K562 (cell line): ENCODE measurements around the gene NDOR1. TPM values are rescaled to one million over a fixed set of nuclear protein-coding genes. Genes with fewer than 3 reads are reported as not detected.

Experiments used
- ARID2 ChIP-seq: fragments of 450-650 bp; IDR thresholded peaks from 2 replicates; pipeline ENCODE4 v1.6.1; 2017; ENCODE audit warnings: antibody characterized with exemption, mild to moderate bottlenecking
- ATF3 ChIP-seq, 2 experiments: fragments of 450-650 bp in 1 of 2; sonication (generic) in 1 of 2; formaldehyde crosslinking in 1 of 2; IDR thresholded peaks in 1 of 2; conservative IDR thresholded peaks in 1 of 2; 2 replicates each; pipeline versions ENCODE4 v1.6.1 to v1.8.1; 2016 to 2023; ENCODE audit warnings: mild to moderate bottlenecking in 2 of 2, moderate library complexity in 2 of 2, inconsistent platforms in 1 of 2, missing genetic modification reagents in 1 of 2
- CREB1 ChIP-seq, 2 experiments: sonication (generic) in 1 of 2; formaldehyde crosslinking in 1 of 2; IDR thresholded peaks; 2 replicates each; pipeline versions ENCODE4 v1.6.1 to v1.8.0; 2012 to 2022; ENCODE audit warnings: inconsistent platforms in 1 of 2, mild to moderate bottlenecking in 1 of 2, missing genetic modification reagents in 1 of 2, moderate library complexity in 1 of 2
- DLX4 ChIP-seq: fragments of 250-450 bp; sonication (Bioruptor Pico); IDR thresholded peaks from 2 replicates; pipeline ENCODE4 v1.6.1; 2021; ENCODE audit warnings: mild to moderate bottlenecking
- GABPB1 ChIP-seq: sonication (generic); formaldehyde crosslinking; IDR thresholded peaks from 2 replicates; pipeline ENCODE4 v1.8.0; 2022; ENCODE audit warnings: mild to moderate bottlenecking, missing genetic modification reagents
- HNRNPL ChIP-seq: fragments of 200-400 bp; formaldehyde crosslinking; IDR thresholded peaks from 2 replicates; pipeline ENCODE4 v1.6.1; 2017; ENCODE audit warnings: low read depth, mild to moderate bottlenecking, low read length
- KLF6 ChIP-seq: fragments of 250-450 bp; sonication (Bioruptor Pico); IDR thresholded peaks from 2 replicates; pipeline ENCODE4 v1.4.0; 2020; ENCODE audit warnings: mild to moderate bottlenecking, moderate library complexity, borderline replicate concordance
- PRPF4 ChIP-seq: fragments of 200-400 bp; formaldehyde crosslinking; IDR thresholded peaks from one replicate; pipeline ENCODE4 v1.6.1; 2017; ENCODE audit warnings: low read length, low read depth, mild to moderate bottlenecking; ENCODE audit not compliant: insufficient read depth, poor library complexity, severe bottlenecking
- SMC3 ChIP-seq: conservative IDR thresholded peaks from 2 replicates; pipeline ENCODE4 v1.6.1; 2011; ENCODE audit warnings: low read depth, low read length, improper control_type of control experiment; ENCODE audit not compliant: insufficient read depth
- SREBF2 ChIP-seq: sonication (generic); formaldehyde crosslinking; IDR thresholded peaks from 2 replicates; pipeline ENCODE4 v1.4.0; 2020; ENCODE audit warnings: mild to moderate bottlenecking, missing genetic modification reagents
- SRSF7 ChIP-seq: fragments of 200-400 bp; formaldehyde crosslinking; optimal IDR thresholded peaks from 2 replicates; pipeline ENCODE3; 2017; ENCODE audit warnings: mild to moderate bottlenecking, low read depth, low read length
- SUPT5H ChIP-seq: fragments of 450-650 bp; IDR thresholded peaks from 2 replicates; pipeline ENCODE4 v1.6.1; 2016
- TBP ChIP-seq: optimal IDR thresholded peaks from 2 replicates; pipeline ENCODE3; 2011; ENCODE audit warnings: low read depth, low read length, improper control_type of control experiment
- TCFL5 ChIP-seq: fragments of 250-450 bp; sonication (Bioruptor Pico); conservative IDR thresholded peaks from 2 replicates; pipeline ENCODE4 v1.6.1; 2021; ENCODE audit warnings: mild to moderate bottlenecking, moderate library complexity, matching md5 sums
- TEAD1 ChIP-seq, 2 experiments: fragments of 450-650 bp in 1 of 2; sonication (generic) in 1 of 2; formaldehyde crosslinking; IDR thresholded peaks; 2 replicates each; pipeline versions ENCODE4 v1.4.0 to v1.8.0; 2020 to 2022; ENCODE audit warnings: mild to moderate bottlenecking in 2 of 2, missing genetic modification reagents in 1 of 2
- THAP12 ChIP-seq: fragments of 250-450 bp; sonication (Bioruptor Pico); IDR thresholded peaks from 2 replicates; pipeline ENCODE4 v1.9.0; 2021; ENCODE audit warnings: mild to moderate bottlenecking, inconsistent platforms
- TOE1 ChIP-seq, 2 experiments: fragments of 450-650 bp in 1 of 2; sonication (generic) in 1 of 2; formaldehyde crosslinking in 1 of 2; IDR thresholded peaks; 2 replicates each; pipeline versions ENCODE4 v1.7.1 to v1.8.0; 2016 to 2022; ENCODE audit warnings: borderline replicate concordance in 2 of 2, mild to moderate bottlenecking in 2 of 2, antibody characterized with exemption in 1 of 2, inconsistent platforms in 1 of 2, low read depth in 1 of 2, missing genetic modification reagents in 1 of 2, moderate library complexity in 1 of 2
- ZBTB7A ChIP-seq: IDR thresholded peaks from 2 replicates; pipeline ENCODE4 v1.6.1; 2011; ENCODE audit warnings: low read depth, mild to moderate bottlenecking, low read length, moderate library complexity, borderline replicate concordance; ENCODE audit not compliant: control insufficient read depth
- ZBTB8A ChIP-seq: fragments of 450-650 bp; IDR thresholded peaks from 2 replicates; pipeline ENCODE4 v1.6.1; 2018; ENCODE audit warnings: mild to moderate bottlenecking, moderate library complexity; ENCODE audit not compliant: partially characterized antibody
- ZNF146 ChIP-seq: IDR thresholded peaks from one replicate; pipeline ENCODE4 v1.6.1; 2018; ENCODE audit warnings: missing compliant biosample characterization; ENCODE audit not compliant: unreplicated experiment
- ZNF766 ChIP-seq: fragments of 200-800 bp; sonication (Bioruptor generic); conservative IDR thresholded peaks from 2 replicates; pipeline ENCODE4 v1.6.1; 2016; ENCODE audit warnings: missing genetic modification characterization, missing compliant biosample characterization
- ZNF77 ChIP-seq: fragments of 250-450 bp; sonication (Bioruptor Pico); IDR thresholded peaks from 2 replicates; pipeline ENCODE4 v1.5.0; 2020
- polyA plus RNA-seq, 8 experiments: library from polyadenylated mRNA; depleted of rRNA in 4 of 8; stranded (reverse) in 5 of 8; unstranded in 3 of 8; fragments of >200 nt; fragmentation: Nextera tagmentation in 2 of 8; fragmentation: Illumina TruSeq in 1 of 8; extraction: Ambion mirVana in 2 of 8; extraction: Trizol in 1 of 8; gene quantifications; 2 replicates each; pipeline versions ENCODE4 v1.2.1 to v1.2.3, GENCODE V29; 2011 to 2014; ENCODE audit warnings: inconsistent platforms in 1 of 8, missing spikeins in 1 of 8
- total RNA-seq, 7 experiments: library from RNA; depleted of rRNA in 6 of 7; stranded (reverse); fragments of >200 nt in 6 of 7; fragmentation: Illumina TruSeq in 2 of 7; extraction: Trizol in 2 of 7; gene quantifications; 2 replicates each; pipeline versions ENCODE4 v1.2.1 to v1.2.3, GENCODE V29; 2011 to 2021; ENCODE audit warnings: low replicate concordance in 1 of 7

The NDOR1 gene
- total and polyA plus RNA-seq, 9 of the 15 experiments (the other 6 are each of a cell fraction or from before 2014, with no cell fraction given): 0.06 to 36.9 (median 6.9) TPM

GRCh38 chr9:137254624-137255447 is 49.3 kb downstream of the NDOR1 start, which contains the start of gene NELFB (continued):
- TF ChIP-seq SREBF2 (CRISPR knock-in tag): no peak
- no peak for TF ChIP-seq PRPF4
- no peak for TF ChIP-seq KLF6
- peak; percentile 46; the same call in 1 of the 2 replicates for TF ChIP-seq THAP12
- no peak for TF ChIP-seq ATF3 (IDR thresholded peaks at IDR 0.05)
- no peak; the same call in 1 of the 2 replicates for TF ChIP-seq ATF3 (CRISPR knock-in tag; conservative IDR thresholded peaks at IDR 0.05)
- TF ChIP-seq ZNF766 (CRISPR knock-in tag): no peak
- no peak for TF ChIP-seq ARID2
- no peak for TF ChIP-seq TOE1 (IDR thresholded peaks at IDR 0.05; ENCODE audit: borderline replicate concordance)
- TF ChIP-seq TOE1 (CRISPR knock-in tag; IDR thresholded peaks at IDR 0.05; ENCODE audit: borderline replicate concordance, low read depth): no peak
- no peak for TF ChIP-seq ZBTB8A
- no peak; the same call in 1 of the 2 replicates for TF ChIP-seq SMC3
- TF ChIP-seq TBP: peak; percentile 80
- no peak for TF ChIP-seq SRSF7
- TF ChIP-seq CREB1 (IDR thresholded peaks at IDR 0.05): 0 out of 2 replicates have a peak, but pooled peaks have one; percentile 34
- TF ChIP-seq CREB1 (CRISPR knock-in tag; IDR thresholded peaks at IDR 0.05): no peak
- no peak for TF ChIP-seq ZNF146 (CRISPR knock-in tag)
- TF ChIP-seq DLX4 (CRISPR knock-in tag): no peak
- peak; percentile 86 for TF ChIP-seq SUPT5H
- no peak for TF ChIP-seq TEAD1 (CRISPR knock-in tag; IDR thresholded peaks at IDR 0.05)
- no peak for TF ChIP-seq TCFL5 (CRISPR knock-in tag)
- TF ChIP-seq GABPB1 (CRISPR knock-in tag): peak; percentile 93
- TF ChIP-seq ZNF77 (CRISPR knock-in tag): no peak
- no peak for TF ChIP-seq HNRNPL
- peak; percentile 78; the same call in 1 of the 2 replicates for TF ChIP-seq ZBTB7A
